Neural cell (in vitro differentiated cells): ENCODE data around the gene CNN1.

Experiments
- EP300 ChIP-seq: fragments of 450-650 bp; conservative IDR thresholded peaks from 2 replicates; pipeline ENCODE4 v1.6.1; 2014; ENCODE audit warnings: antibody characterized with exemption, mild to moderate bottlenecking, moderate library complexity; ENCODE audit not compliant: poor library complexity, severe bottlenecking
- TF ChIP-seq, protein P1 (sequence below): fragments of 450-650 bp; IDR thresholded peaks from 2 replicates; pipeline ENCODE4 v1.5.1; 2014; ENCODE audit warnings: antibody characterized with exemption, mild to moderate bottlenecking, moderate library complexity; ENCODE audit not compliant: poor library complexity, severe bottlenecking
- TF ChIP-seq, protein P2 (sequence below): IDR thresholded peaks from 2 replicates; pipeline ENCODE4 v1.6.1; 2012; ENCODE audit warnings: borderline replicate concordance

DNA sequence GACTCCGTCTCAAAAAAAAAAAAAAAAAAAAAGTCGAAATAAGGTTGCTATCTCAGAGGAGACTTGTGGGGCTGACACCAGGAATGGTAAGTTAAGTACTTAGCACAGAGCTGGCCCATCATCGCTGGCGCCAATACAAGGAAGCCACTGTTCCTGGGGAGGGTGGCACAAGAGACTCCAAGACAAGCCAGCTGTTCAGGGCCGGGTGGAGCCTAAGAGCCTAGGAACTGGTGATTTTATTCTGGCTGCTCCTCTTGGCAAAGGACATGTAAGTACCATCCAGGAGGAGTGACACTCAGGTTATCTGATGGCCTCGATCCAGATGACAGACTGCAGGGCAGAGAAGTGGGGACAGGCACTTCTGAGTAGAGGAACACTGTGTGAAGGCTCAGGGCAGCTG, 16.6 kb downstream of the CNN1 start:
- TF ChIP-seq, protein P1, sequence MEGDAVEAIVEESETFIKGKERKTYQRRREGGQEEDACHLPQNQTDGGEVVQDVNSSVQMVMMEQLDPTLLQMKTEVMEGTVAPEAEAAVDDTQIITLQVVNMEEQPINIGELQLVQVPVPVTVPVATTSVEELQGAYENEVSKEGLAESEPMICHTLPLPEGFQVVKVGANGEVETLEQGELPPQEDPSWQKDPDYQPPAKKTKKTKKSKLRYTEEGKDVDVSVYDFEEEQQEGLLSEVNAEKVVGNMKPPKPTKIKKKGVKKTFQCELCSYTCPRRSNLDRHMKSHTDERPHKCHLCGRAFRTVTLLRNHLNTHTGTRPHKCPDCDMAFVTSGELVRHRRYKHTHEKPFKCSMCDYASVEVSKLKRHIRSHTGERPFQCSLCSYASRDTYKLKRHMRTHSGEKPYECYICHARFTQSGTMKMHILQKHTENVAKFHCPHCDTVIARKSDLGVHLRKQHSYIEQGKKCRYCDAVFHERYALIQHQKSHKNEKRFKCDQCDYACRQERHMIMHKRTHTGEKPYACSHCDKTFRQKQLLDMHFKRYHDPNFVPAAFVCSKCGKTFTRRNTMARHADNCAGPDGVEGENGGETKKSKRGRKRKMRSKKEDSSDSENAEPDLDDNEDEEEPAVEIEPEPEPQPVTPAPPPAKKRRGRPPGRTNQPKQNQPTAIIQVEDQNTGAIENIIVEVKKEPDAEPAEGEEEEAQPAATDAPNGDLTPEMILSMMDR = no peak
- TF ChIP-seq, protein P2, sequence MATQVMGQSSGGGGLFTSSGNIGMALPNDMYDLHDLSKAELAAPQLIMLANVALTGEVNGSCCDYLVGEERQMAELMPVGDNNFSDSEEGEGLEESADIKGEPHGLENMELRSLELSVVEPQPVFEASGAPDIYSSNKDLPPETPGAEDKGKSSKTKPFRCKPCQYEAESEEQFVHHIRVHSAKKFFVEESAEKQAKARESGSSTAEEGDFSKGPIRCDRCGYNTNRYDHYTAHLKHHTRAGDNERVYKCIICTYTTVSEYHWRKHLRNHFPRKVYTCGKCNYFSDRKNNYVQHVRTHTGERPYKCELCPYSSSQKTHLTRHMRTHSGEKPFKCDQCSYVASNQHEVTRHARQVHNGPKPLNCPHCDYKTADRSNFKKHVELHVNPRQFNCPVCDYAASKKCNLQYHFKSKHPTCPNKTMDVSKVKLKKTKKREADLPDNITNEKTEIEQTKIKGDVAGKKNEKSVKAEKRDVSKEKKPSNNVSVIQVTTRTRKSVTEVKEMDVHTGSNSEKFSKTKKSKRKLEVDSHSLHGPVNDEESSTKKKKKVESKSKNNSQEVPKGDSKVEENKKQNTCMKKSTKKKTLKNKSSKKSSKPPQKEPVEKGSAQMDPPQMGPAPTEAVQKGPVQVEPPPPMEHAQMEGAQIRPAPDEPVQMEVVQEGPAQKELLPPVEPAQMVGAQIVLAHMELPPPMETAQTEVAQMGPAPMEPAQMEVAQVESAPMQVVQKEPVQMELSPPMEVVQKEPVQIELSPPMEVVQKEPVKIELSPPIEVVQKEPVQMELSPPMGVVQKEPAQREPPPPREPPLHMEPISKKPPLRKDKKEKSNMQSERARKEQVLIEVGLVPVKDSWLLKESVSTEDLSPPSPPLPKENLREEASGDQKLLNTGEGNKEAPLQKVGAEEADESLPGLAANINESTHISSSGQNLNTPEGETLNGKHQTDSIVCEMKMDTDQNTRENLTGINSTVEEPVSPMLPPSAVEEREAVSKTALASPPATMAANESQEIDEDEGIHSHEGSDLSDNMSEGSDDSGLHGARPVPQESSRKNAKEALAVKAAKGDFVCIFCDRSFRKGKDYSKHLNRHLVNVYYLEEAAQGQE = no peak
- TF ChIP-seq EP300 = no peak
